Fibroblast of mammary gland (primary cell): ENCODE data around the gene CPSF3.
A peak's percentile ranks its signal among the peaks of the same experiment; 100 is the strongest.

ENCODE experiments used
- DNase-seq: peaks from one replicate; pipeline ENCODE4 v3.0.0-alpha.2; 2010; ENCODE audit warnings: low read depth
- H3K4me3 ChIP-seq: 2 replicates; pipeline ENCODE4 v1.5.1; 2011; ENCODE audit warnings: low read depth, mild to moderate bottlenecking, low read length, moderate library complexity; ENCODE audit not compliant: control insufficient read depth
- CTCF ChIP-seq: conservative IDR thresholded peaks from 2 replicates; pipeline ENCODE4 v1.5.1; 2011; ENCODE audit warnings: low read depth, low read length, inconsistent platforms; ENCODE audit not compliant: control insufficient read depth, insufficient read depth

The CPSF3 gene

GRCh38 chr2:9473985-9474360, 50.5 kb downstream of the CPSF3 start:
- H3K4me3 ChIP-seq: peak overlapping the region; percentile 79
- no peak for TF ChIP-seq CTCF
- DNase-seq: peak; percentile 37

- no peak for TF ChIP-seq CTCF
- peak within 1 kb of the TSS; percentile 79 for H3K4me3 ChIP-seq
- DNase-seq: peak; percentile 25
Measured at GRCh38 chr2:9474361-9475057, 51.1 kb downstream of the CPSF3 start, which contains the start of gene IAH1. TSS of gene IAH1 (plus strand) at chr2:9474551. CDS start at chr2:9474567, 16 bp downstream.

GRCh38 chr2:9477914-9478313, 54.5 kb downstream of the CPSF3 start:
- no peak overlapping the region for H3K4me3 ChIP-seq
- TF ChIP-seq CTCF: no peak
- no peak for DNase-seq

- no peak for TF ChIP-seq CTCF
- DNase-seq: no peak
- no peak overlapping the region for H3K4me3 ChIP-seq
Measured at GRCh38 chr2:9478526-9478925, 55.1 kb downstream of the CPSF3 start.

- H3K4me3 ChIP-seq: no peak overlapping the region
- no peak for TF ChIP-seq CTCF
- DNase-seq: no peak
Measured at GRCh38 chr2:9480157-9480556, 56.7 kb downstream of the CPSF3 start.

GRCh38 chr2:9483107-9483506, 59.7 kb downstream of the CPSF3 start:
- no peak overlapping the region for H3K4me3 ChIP-seq
- no peak for DNase-seq
- TF ChIP-seq CTCF: no peak
